Testis (tissue), 3 donors: ENCODE results near the gene CX3CL1. TPM values are rescaled to one million over a fixed set of nuclear protein-coding genes. Genes with fewer than 3 reads are reported as not detected.

Experiments used
- DNase-seq: peaks from one replicate; pipeline ENCODE4 v3.0.0-alpha.2; 2019
- H3K27ac ChIP-seq, 2 donors: fragments of 200-600 bp; sonication (generic); one replicate each; pipeline ENCODE4 v1.5.1; 2019
- H3K27me3 ChIP-seq: fragments of 200-600 bp; sonication (generic); one replicate; pipeline ENCODE4 v1.5.1; 2019
- H3K36me3 ChIP-seq: fragments of 200-600 bp; sonication (generic); one replicate; pipeline ENCODE4 v1.5.1; 2017; ENCODE audit warnings: low read depth; ENCODE audit errors: missing control alignments
- H3K4me1 ChIP-seq: fragments of 200-600 bp; sonication (generic); one replicate; pipeline ENCODE4 v1.5.1; 2019
- H3K4me3 ChIP-seq, 2 donors: fragments of 200-600 bp; sonication (generic); one replicate each; pipeline ENCODE4 v1.5.1; 2017 to 2019
- H3K9me3 ChIP-seq: fragments of 200-600 bp; sonication (generic); one replicate; pipeline ENCODE4 v1.5.1; 2017
- POLR2A ChIP-seq: fragments of 450-650 bp; IDR thresholded peaks from one replicate; pipeline ENCODE4 v1.6.1; 2017; ENCODE audit warnings: antibody characterized with exemption, mild to moderate bottlenecking, moderate library complexity
- WGBS, 2 donors: methylation state at CpG; one replicate each; pipeline ENCODE4 v1.1.5; 2018; 5-methylcytosine and 5-hydroxymethylcytosine counted together
- intact Hi-C: fragments of 100-400 bp; cut with DNase I; formaldehyde crosslinking; loops from one replicate; pipeline ENCODE4 v1.15.1; 2023; ENCODE audit warnings: low total_unique reads
- polyA plus RNA-seq: library from polyadenylated mRNA; stranded (reverse); fragments of 350-450 nt; fragmentation: Illumina TruSeq; extraction: RNeasy Lipid Tissue Mini Kit (QIAGEN cat#74804); gene quantifications from one replicate; pipeline ENCODE4 v1.2.3, GENCODE V29; 2014; ENCODE audit warnings: low read depth, low replicate concordance; ENCODE audit not compliant: insufficient read depth
- total RNA-seq, 2 donors: library from RNA; depleted of rRNA; stranded (reverse); fragments of >200 nt; gene quantifications; one replicate each; pipeline ENCODE4 v1.2.3, GENCODE V29; 2016
- TF ChIP-seq, protein P1 (sequence below), 3 experiments: fragments of 450-650 bp in 2 of 3; fragments of 200-600 bp in 1 of 3; sonication (generic) in 1 of 3; IDR thresholded peaks; one replicate each; pipeline ENCODE4 v1.5.1; 2016 to 2019; ENCODE audit warnings: antibody characterized with exemption in 3 of 3, mild to moderate bottlenecking in 2 of 3, moderate library complexity in 1 of 3

The CX3CL1 gene
- total and polyA plus RNA-seq, 3 donors from 2014 or later = 8.5 to 19.6 (median 12.9) TPM

DNA sequence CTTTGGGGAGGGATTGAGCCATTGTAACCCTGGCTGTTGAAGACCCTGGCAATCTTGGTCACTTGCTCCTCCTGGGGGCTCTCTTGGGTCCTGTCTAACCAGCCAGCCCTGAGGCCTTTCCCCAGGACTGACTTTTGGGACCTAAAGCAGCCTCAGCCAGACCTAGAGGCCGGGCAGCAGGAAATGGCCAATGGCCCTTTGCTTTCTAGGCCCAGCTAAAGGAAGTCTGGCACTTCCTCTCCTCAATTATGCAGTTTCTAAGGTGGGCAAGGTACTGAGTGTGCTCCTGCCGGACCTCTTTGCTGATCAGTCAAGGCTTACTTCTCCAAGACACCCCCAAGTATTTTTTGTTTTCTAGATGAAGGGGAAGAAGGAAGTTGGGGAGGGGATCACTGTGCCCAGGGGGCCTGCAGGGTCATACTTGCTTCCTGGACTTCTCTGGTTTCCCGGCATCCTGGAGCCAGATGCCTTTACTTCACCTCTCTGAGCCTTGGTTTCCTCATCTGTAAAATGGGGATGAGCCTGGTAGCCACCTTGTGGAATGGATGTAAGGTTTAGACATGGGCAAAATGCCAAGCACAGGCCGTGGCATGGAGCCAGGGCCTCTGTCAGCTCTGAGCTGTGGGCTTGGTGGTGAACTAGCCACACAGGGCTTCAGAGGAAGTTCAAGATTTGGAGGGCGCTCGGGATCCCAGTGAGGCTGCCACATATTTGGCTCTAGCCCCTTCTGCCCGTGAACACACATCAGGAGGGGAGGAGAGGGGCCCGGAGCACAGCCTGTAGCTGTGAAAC, 8.6 kb downstream of the CX3CL1 start:
- intact Hi-C loops = no loop called here
- no peak for TF ChIP-seq POLR2A
- TF ChIP-seq, protein P1, sequence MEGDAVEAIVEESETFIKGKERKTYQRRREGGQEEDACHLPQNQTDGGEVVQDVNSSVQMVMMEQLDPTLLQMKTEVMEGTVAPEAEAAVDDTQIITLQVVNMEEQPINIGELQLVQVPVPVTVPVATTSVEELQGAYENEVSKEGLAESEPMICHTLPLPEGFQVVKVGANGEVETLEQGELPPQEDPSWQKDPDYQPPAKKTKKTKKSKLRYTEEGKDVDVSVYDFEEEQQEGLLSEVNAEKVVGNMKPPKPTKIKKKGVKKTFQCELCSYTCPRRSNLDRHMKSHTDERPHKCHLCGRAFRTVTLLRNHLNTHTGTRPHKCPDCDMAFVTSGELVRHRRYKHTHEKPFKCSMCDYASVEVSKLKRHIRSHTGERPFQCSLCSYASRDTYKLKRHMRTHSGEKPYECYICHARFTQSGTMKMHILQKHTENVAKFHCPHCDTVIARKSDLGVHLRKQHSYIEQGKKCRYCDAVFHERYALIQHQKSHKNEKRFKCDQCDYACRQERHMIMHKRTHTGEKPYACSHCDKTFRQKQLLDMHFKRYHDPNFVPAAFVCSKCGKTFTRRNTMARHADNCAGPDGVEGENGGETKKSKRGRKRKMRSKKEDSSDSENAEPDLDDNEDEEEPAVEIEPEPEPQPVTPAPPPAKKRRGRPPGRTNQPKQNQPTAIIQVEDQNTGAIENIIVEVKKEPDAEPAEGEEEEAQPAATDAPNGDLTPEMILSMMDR (IDR thresholded peaks at IDR 0.05) = no peak
- Histone ChIP-seq H3K4me1 (peaks cover 36% of the 10 kb centered on the region), H3K4me3 (no peak overlapping the region), H3K36me3 (no peaks in the 10 kb centered on the region), H3K9me3 (no peaks in the 10 kb centered on the region), H3K27ac (peak overlapping the region; percentile 67 to 74), H3K27me3 (no peaks in the 10 kb centered on the region)
- no peak for DNase-seq
- WGBS, 2 donors = 50 to 68% methylated on average over 8 of the region's 8 CpGs

GRCh38 chr16:57381791-57382534, 9.7 kb downstream of the CX3CL1 start:
- Histone ChIP-seq H3K4me3 (no peak overlapping the region), H3K27me3 (no peaks in the 10 kb centered on the region), H3K27ac (peak overlapping the region; percentile 67 to 74), H3K4me1 (peaks cover 45% of the 10 kb centered on the region), H3K36me3 (no peaks in the 10 kb centered on the region), H3K9me3 (no peaks in the 10 kb centered on the region)
- intact Hi-C loops = no loop called here
- peak; percentile 33 for DNase-seq
- 47 to 59% methylated on average over 21 to 35 of the region's 35 CpGs for WGBS, 2 donors
- TF ChIP-seq, protein P1 (IDR thresholded peaks at IDR 0.05) = no peak
- TF ChIP-seq POLR2A = no peak

- Histone ChIP-seq H3K36me3 (no peaks in the 10 kb centered on the region), H3K27ac (peak overlapping the region; percentile 67 to 74), H3K9me3 (no peaks in the 10 kb centered on the region), H3K27me3 (no peaks in the 10 kb centered on the region), H3K4me3 (no peak overlapping the region), H3K4me1 (peaks cover 45% of the 10 kb centered on the region)
- WGBS, 2 donors = 92 to 93% methylated on average over 9 to 16 of the region's 16 CpGs
- DNase-seq = no peak
- TF ChIP-seq, protein P1 (IDR thresholded peaks at IDR 0.05) = no peak
- intact Hi-C loops = no loop called here
Observed at GRCh38 chr16:57382535-57383275, 10.4 kb downstream of the CX3CL1 start.

- H3K27me3 ChIP-seq = no peaks in the 10 kb centered on the region
- no peak for TF ChIP-seq POLR2A
- TF ChIP-seq, protein P1 (IDR thresholded peaks at IDR 0.05) = no peak
- H3K27ac ChIP-seq = peak overlapping the region in 1 of 2 donors; percentile 55
- WGBS, 2 donors = 70 to 84% methylated on average over 8 of the region's 8 CpGs
- peak; percentile 68 for DNase-seq
- no peaks in the 10 kb centered on the region for H3K9me3 ChIP-seq
- intact Hi-C loops = no loop called here
- H3K36me3 ChIP-seq = no peaks in the 10 kb centered on the region
- H3K4me3 ChIP-seq = no peak overlapping the region
- H3K4me1 ChIP-seq = peaks cover 39% of the 10 kb centered on the region
Observed at GRCh38 chr16:57383276-57384247, 11.3 kb downstream of the CX3CL1 start.
